Activated CD4-positive, alpha-beta T cell treated with anti-CD3 and anti-CD28 coated beads for 48 hours (primary cell): Measurements from ENCODE around the gene MINDY3.
"Not testable (repeated sequence)": the region's sequence is repeated elsewhere in the genome, so short reads cannot be mapped to it uniquely, and the experiment has no call there.

Experiments used
- DNase-seq: peaks from one replicate; pipeline ENCODE4 v3.0.0-alpha.2; 2020

MINDY3 gene

DNA sequence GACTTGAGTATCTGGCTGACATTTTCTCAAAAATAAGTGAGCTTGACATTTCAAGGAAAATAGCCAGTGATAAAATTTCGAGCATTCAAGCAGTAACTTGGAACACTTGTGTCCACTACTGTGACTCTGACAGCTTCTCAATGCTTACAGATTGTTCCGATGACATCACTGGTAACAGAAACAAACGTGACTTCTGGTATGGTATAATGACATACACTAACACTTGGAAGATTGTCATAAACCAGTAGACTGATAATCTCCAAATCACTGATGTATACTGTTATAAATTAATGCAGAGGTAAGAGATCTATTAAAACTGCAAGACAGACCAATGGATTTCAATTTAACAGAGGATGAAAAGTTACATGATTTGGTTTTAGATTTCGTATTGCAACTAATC, 6.5 kb downstream of the MINDY3 start:
- no peak for DNase-seq

GRCh38 chr10:15852111-15852557, 8.2 kb downstream of the MINDY3 start:
- no peak for DNase-seq

DNA sequence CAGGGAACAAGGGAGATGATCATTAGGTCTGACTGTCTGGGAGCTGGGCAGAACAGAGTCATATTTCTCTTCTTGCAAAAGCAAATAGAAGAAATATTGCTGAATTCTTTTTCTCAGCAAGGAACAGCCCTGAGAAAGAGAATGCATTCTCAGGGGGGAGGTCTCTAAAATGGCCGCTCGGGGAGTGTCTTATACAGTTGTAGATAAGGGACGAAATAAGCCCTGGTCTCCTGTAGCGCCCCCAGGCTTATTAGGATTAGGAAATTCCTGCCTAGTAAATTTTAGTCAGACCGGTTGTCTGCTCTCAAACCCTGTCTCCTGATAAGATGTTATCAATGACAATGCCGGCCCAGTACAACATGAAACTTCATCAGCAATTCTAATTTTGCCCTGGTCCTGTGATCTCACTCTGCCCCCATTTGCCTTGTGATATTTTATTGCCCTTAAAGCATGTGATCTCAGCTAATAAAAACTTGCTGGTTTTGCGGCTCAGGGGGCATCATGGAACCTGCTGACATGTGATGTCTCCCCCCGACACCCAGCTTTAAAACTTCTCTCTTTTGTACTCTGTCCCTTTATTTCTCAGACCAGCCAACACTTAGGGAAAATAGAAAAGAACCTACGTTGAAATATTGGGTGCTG, 9.8 kb downstream of the MINDY3 start:
- DNase-seq, result not testable (repeated sequence)

DNA sequence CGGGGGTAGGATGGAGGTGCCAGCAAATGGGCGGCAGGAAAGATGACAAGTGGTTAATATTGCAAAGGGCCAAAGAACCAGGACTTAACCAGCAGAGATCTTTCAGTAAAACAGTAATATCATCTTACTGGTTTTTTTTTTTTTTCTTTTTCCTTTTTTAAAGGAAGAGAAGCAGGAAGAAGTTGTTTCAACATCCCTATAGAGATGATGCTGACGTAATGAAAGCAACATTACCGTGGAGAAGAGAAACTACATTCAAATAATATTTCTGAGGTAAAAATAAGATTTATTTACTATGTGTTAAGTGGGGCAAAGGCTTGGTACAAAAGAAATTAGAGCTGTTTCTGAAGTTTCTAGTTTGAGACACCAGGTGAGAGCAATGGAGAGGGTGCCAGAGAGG, 11.0 kb downstream of the MINDY3 start:
- DNase-seq, result no peak

DNA sequence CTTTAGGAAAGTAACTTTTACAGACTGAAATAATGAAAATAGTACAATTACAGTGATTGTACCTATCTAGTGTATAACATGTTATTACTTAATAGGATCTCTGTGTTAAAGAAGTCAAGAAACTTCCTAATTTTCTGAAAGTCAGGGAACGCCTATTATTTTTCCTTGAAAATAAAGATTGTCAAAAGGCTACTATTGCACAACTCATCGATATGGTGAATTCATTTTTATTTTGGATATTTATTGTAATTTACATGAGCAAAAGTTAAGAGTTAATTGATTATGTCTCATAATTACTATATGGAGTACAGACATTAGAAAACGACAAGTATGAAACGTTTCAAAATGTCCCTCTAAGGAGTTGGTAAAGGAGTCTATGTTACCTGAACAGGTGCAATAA, 12.8 kb downstream of the MINDY3 start:
- no peak for DNase-seq

DNA sequence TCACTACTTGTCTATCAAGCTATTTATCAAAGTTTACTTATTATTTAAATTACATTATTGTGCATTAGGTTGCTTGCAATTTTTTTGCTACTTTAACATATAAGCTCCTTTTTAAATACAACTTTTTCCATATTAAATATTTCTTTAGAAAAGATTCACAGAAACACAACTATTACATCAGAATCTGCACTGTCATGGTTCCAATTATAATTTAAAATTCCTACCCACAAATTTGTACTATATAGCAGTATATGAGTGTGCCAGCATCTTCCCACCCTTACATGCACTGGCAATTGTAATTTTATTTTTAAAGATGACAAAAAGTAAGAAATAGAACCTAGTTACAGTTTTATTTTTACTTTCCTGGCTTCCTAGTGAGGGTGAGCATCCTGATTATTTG, 15.8 kb downstream of the MINDY3 start:
- no peak for DNase-seq

DNA sequence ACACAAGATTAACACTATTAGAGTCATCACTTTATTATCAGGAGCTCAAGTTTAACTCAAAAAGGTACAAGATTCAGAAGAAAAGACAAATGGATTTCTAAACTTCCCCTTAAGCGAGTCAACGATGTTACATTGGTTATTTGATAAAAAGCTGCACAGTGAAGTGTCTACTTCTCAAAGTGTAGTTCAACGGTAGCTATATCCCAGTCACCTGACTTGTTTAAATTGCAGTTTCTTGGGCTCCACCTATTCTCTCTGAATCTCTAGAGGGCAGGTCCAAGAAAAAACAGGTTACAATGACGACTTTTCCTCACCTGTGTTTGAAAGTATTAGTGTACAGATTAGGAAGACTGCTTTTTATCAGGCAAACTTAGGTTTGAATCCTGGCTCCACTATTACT, 16.6 kb downstream of the MINDY3 start:
- no peak for DNase-seq

DNA sequence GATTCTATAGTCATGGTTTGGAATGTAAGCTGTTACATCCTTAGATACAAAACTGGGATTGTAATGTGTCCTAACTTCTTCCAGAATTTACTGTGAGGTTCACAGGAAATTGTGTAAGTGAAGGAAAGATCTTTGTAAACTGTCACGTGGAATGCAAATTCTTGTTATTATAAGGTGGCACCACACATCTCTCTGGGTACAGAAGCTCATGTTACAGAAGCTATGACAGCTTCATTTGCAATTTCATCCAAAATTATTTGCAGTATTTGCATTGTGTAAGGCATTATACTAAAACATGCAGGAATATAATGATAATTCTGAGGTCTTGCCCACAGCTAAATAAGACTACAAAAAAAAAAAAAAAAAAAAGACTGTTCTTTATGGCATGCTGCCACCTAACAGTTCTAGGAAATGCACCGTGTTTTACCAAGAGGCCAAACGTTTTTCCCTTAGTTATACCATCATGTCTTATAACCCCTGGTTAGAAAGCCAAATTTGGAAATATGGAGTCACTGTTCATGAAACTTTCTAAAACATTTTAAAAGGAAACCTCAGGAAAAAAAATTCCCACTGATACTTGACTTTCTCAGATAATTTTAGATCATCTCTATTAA, 17.6 kb downstream of the MINDY3 start:
- no peak for DNase-seq

- no peak for DNase-seq
Observed at GRCh38 chr10:15841696-15842095, 18.6 kb downstream of the MINDY3 start.

DNA sequence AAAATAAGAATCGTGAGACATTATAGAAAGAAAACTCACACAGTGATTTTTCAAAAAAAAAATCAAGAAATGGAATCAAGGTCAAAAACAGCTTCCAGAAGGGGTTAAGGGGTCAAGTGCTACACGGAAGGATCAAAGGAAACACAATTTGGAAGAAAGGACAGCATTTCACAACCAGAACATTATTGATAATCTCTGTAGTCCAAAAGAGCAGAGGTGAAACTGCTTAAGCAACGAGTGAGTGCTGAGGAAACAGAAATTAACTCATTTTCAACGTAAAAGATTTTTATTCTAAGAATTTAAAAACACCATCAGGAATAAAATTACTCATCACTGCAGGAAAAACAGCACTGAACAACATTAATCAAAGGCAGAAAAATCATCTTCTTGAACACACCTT, 23.5 kb downstream of the MINDY3 start:
- no peak for DNase-seq

- no peak for DNase-seq
Observed at GRCh38 chr10:15829495-15829894, 30.8 kb downstream of the MINDY3 start.

DNA sequence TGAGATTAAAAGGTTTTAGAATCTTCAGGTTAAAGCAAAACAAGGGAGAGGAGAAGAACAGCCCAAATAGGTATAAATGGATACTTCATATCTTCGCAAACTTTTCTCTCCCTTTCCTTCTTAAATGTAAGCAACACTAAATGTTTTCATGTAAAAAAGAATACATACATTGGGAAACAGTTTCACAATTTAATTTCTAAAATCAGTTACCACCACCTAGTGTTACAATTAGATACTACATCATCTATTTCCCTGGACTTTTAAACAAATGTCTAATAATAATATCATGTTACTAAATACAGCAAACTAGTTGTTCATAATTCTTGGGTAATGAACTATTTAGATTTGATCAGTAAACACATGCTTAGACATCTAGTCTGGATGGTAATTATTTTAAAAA, 35.8 kb downstream of the MINDY3 start:
- no peak for DNase-seq

- DNase-seq, result no peak
Observed at GRCh38 chr10:15822131-15822530, 38.2 kb downstream of the MINDY3 start.

- DNase-seq, result no peak
Observed at GRCh38 chr10:15821046-15821683, 39.1 kb downstream of the MINDY3 start.

- DNase-seq, result no peak
Observed at GRCh38 chr10:15817409-15818046, 42.8 kb downstream of the MINDY3 start.

DNA sequence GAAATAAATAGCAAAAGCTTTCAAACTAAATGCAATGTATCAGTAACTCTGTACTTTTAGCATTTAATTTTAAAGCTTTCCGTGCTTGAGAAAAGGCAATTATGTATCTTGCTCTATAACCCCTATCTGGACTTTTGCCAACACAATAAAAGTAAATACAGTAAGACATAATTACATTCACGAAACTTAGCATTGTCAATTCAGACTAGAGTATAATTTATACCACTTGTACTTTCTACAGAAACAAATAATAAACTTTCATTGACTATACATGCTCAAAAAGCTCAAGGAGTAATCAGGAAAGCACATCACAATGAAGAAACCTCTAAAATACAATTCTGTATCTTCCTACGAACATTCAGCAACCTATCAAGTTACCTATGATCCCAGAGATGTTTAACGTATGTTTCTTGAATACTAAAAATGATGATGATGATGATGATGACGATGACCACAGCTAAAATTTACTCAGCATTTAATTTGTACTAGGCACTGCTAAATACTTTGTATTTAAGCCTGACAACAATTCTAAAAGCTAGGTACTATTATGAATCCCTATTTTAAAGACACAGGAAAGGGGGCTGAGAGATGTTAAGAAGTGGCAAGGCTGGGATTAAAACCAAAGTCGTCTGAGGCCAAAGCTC, 44.9 kb downstream of the MINDY3 start:
- no peak for DNase-seq

GRCh38 chr10:15814565-15814964, 45.7 kb downstream of the MINDY3 start:
- no peak for DNase-seq

DNA sequence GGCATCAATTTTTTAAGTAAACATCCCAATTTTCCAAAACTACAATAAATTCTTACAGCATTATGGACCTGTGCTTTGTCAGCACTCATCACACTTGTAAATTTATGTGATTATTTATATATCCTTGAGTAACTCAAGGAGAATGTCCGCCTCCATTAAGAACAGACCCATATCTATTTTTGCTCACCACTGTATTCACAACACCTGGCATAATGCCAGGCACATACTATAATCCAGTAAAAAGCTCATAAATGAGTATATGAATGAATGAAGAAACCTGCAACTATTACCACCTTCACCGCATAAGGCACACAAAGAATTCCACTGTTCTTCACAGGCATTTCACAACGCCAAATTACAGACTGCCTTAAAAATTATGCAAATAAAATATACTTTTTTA, 46.9 kb downstream of the MINDY3 start:
- DNase-seq, result no peak

- no peak for DNase-seq
Observed at GRCh38 chr10:15809450-15809849, 50.9 kb downstream of the MINDY3 start.

- DNase-seq, result no peak
Observed at GRCh38 chr10:15808204-15808797, 52.0 kb downstream of the MINDY3 start.

DNA sequence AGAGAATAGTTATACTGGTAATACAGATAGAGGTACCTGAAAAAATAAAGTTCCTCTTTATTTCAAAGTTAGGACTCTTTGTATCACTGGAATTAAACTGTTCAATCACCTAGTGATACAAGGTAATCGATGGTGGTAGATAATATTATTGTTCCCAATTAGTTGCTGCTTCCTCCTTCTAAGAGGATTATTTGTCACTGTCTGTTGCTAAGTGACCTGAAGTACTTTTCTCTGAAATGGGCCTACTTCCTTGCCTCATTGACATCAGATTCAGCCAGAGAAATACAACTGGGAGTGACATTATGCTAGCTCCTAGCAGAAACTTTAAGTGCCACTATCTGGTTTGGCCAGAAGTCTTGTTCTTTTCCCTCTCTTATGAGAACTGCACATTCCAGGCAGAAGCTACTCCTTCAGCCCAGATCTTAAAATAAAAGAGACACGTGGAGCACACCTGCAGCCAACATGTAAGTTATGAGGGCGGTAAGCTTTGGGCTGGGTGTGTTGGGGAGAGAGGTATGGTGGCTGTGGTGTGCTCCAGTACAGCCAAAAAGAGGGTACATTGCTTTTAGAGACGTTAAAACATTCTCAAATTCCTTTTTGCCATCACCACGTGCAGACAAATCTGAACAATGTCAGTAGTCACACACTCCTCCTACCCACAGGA, 54.8 kb downstream of the MINDY3 start:
- DNase-seq, result no peak

DNA sequence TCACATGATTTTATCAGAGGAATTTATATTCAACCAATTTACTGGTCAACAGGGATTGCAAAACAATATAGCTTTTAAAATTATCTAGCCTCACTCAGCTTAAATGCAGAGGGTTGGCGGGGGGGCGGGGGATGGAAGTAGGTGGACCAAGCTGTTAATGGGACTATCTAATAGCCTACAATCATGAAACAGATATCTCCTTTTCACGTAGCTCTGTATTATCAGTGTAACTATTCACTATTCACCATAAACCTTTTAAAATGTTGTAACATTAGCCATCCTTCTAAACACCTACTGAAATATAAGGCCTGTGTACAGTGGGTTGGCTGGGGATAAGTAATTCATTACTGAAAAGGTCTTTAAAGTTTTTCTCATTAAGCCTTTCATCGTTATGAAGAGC, 56.2 kb downstream of the MINDY3 start:
- no peak for DNase-seq
